Neural progenitor cell (in vitro differentiated cells): Measurements from ENCODE around the gene RPS15A. TPM values are rescaled to one million over a fixed set of nuclear protein-coding genes. Genes with fewer than 3 reads are reported as not detected.

ENCODE experiments used
- DNase-seq: peaks from one replicate; pipeline ENCODE4 v3.0.0-alpha.2; 2016; ENCODE audit warnings: low spot score
- H2AFZ ChIP-seq: fragments of 200-600 bp; sonication (generic); replicated peaks from 2 replicates; pipeline ENCODE4 v1.6.1; 2016; ENCODE audit warnings: antibody characterized with exemption
- H3F3A ChIP-seq: fragments of 200-600 bp; sonication (generic); 2 replicates; pipeline ENCODE4 v1.6.1; 2016; ENCODE audit warnings: antibody characterized with exemption, low read depth
- H3K27ac ChIP-seq: fragments of 200-600 bp; sonication (generic); 2 replicates; pipeline ENCODE4 v1.5.1; 2016; ENCODE audit warnings: mild to moderate bottlenecking
- H3K27me3 ChIP-seq: fragments of 200-600 bp; sonication (generic); 2 replicates; pipeline ENCODE4 v1.6.1; 2016; ENCODE audit warnings: mild to moderate bottlenecking, moderate library complexity
- H3K36me3 ChIP-seq: fragments of 200-600 bp; sonication (generic); 2 replicates; pipeline ENCODE4 v1.5.1; 2016
- H3K4me1 ChIP-seq: fragments of 200-600 bp; sonication (generic); 2 replicates; pipeline ENCODE4 v1.6.1; 2016; ENCODE audit warnings: mixed run types
- H3K4me2 ChIP-seq: fragments of 200-600 bp; sonication (generic); 2 replicates; pipeline ENCODE4 v1.6.1; 2016
- H3K4me3 ChIP-seq: fragments of 200-600 bp; sonication (generic); 2 replicates; pipeline ENCODE4 v1.5.1; 2016
- H3K79me2 ChIP-seq: fragments of 200-600 bp; sonication (generic); 2 replicates; pipeline ENCODE4 v1.6.1; 2016; ENCODE audit warnings: low read depth
- H3K9ac ChIP-seq: fragments of 200-600 bp; sonication (generic); 2 replicates; pipeline ENCODE4 v1.6.1; 2016
- H3K9me3 ChIP-seq: fragments of 200-600 bp; sonication (generic); 2 replicates; pipeline ENCODE4 v1.5.1; 2016; ENCODE audit warnings: low read depth
- H4K20me1 ChIP-seq: fragments of 200-600 bp; sonication (generic); 2 replicates; pipeline ENCODE4 v1.6.1; 2016; ENCODE audit warnings: low read depth
- H3K27ac Mint-ChIP-seq: 3 replicates; pipeline ENCODE4 v1.8.0; 2021; ENCODE audit warnings: mixed read lengths
- H3K27me3 Mint-ChIP-seq: 2 replicates; pipeline ENCODE4 v1.8.0; 2022; ENCODE audit warnings: low read depth, mild to moderate bottlenecking, inconsistent platforms, moderate library complexity, mixed read lengths; ENCODE audit not compliant: insufficient read depth
- H3K36me3 Mint-ChIP-seq: 3 replicates; pipeline ENCODE4 v1.8.0; 2021; ENCODE audit warnings: mixed read lengths
- H3K4me1 Mint-ChIP-seq: 3 replicates; pipeline ENCODE4 v1.8.0; 2021; ENCODE audit warnings: mixed read lengths
- H3K4me3 Mint-ChIP-seq: 3 replicates; pipeline ENCODE4 v1.8.0; 2021; ENCODE audit warnings: mild to moderate bottlenecking, moderate library complexity, mixed read lengths
- H3K9me3 Mint-ChIP-seq: 3 replicates; pipeline ENCODE4 v1.8.0; 2020; ENCODE audit warnings: mixed read lengths
- EZH2 ChIP-seq: fragments of 200-600 bp; sonication (generic); IDR thresholded peaks from 2 replicates; pipeline ENCODE4 v1.6.1; 2017; ENCODE audit warnings: antibody characterized with exemption, mild to moderate bottlenecking, moderate library complexity
- EZH2phosphoT487 ChIP-seq: fragments of 200-600 bp; sonication (generic); IDR thresholded peaks from 2 replicates; pipeline ENCODE4 v1.6.1; 2017; ENCODE audit warnings: antibody characterized with exemption
- total RNA-seq: library from RNA; depleted of rRNA; stranded (reverse); fragments of >200 nt; gene quantifications from 2 replicates; pipeline ENCODE4 v1.2.3, GENCODE V29; 2015; ENCODE audit warnings: low replicate concordance
- TF ChIP-seq, protein P1 (sequence below): fragments of 200-600 bp; sonication (generic); IDR thresholded peaks from 2 replicates; pipeline ENCODE4 v1.5.1; 2017; ENCODE audit warnings: antibody characterized with exemption, mild to moderate bottlenecking

RPS15A gene
- total RNA-seq, 1 donor from 2014 or later, result 4,863 TPM

GRCh38 chr16:18834864-18835263 lies 44.7 kb upstream of the RPS15A start:
- H3K27me3 ChIP-seq, result no peaks in the 10 kb centered on the region
- H3K4me1 ChIP-seq, result peaks cover 15% of the 10 kb centered on the region
- no peak overlapping the region for H2AFZ ChIP-seq
- Mint-ChIP-seq H3K27ac (no peak overlapping the region), H3K9me3 (no peaks in the 10 kb centered on the region), H3K27me3 (no peaks in the 10 kb centered on the region), H3K36me3 (peaks cover 55% of the 10 kb centered on the region), H3K4me3 (no peak overlapping the region), H3K4me1 (peaks cover 17% of the 10 kb centered on the region)
- TF ChIP-seq EZH2, result no peak
- no peak for TF ChIP-seq EZH2phosphoT487
- TF ChIP-seq, protein P1, sequence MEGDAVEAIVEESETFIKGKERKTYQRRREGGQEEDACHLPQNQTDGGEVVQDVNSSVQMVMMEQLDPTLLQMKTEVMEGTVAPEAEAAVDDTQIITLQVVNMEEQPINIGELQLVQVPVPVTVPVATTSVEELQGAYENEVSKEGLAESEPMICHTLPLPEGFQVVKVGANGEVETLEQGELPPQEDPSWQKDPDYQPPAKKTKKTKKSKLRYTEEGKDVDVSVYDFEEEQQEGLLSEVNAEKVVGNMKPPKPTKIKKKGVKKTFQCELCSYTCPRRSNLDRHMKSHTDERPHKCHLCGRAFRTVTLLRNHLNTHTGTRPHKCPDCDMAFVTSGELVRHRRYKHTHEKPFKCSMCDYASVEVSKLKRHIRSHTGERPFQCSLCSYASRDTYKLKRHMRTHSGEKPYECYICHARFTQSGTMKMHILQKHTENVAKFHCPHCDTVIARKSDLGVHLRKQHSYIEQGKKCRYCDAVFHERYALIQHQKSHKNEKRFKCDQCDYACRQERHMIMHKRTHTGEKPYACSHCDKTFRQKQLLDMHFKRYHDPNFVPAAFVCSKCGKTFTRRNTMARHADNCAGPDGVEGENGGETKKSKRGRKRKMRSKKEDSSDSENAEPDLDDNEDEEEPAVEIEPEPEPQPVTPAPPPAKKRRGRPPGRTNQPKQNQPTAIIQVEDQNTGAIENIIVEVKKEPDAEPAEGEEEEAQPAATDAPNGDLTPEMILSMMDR, result no peak
- peaks cover 45% of the 10 kb centered on the region for H3K36me3 ChIP-seq
- H3K9ac ChIP-seq, result no peak overlapping the region
- no peaks in the 10 kb centered on the region for H3K9me3 ChIP-seq
- no peak overlapping the region for H3K27ac ChIP-seq
- no peak overlapping the region for H3K4me2 ChIP-seq
- H3K4me3 ChIP-seq, result no peak overlapping the region
- H3F3A ChIP-seq, result peaks cover 26% of the 10 kb centered on the region
- H3K79me2 ChIP-seq, result no peaks in the 10 kb centered on the region
- peaks cover 13% of the 10 kb centered on the region for H4K20me1 ChIP-seq
- no peak for DNase-seq

DNA sequence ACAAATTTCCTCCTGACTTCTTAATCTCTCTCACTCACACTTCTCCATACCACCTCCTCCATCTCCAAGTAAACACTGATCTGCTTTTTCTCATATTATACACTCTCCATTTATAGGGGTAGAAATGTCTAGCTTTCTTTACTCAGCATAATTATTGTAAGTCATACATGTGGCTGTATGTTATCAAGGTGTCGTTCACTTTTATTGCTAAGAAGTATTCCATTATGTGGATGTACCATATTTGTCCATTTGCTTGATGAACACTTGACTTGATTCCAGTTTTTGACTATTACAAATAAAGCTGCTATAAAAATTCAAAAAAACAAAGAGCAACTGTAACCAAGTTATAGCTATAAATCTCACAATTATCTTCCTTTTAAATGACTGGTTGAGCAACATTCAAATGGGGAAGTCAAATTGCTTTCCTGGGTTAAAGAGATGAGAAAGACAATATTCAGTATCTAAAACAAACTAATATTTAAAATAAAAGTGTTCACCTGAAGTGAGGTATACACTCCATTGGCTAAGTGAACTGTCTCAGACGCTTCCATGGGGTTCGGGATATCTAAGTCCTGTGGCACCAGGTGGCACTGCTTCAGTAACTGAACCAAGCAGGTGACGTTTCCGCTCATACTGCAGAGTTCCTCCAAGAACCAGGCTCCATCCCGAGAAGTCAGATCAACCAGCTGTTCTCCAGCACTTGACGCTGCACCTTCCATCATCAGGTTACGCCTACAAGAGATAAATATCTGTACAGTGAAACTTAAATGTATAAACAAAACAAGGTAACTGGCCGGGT lies 43.8 kb upstream of the RPS15A start:
- Mint-ChIP-seq H3K4me1 (peaks cover 17% of the 10 kb centered on the region), H3K27ac (no peak overlapping the region), H3K27me3 (no peaks in the 10 kb centered on the region), H3K9me3 (no peaks in the 10 kb centered on the region), H3K36me3 (peaks cover 57% of the 10 kb centered on the region), H3K4me3 (no peak overlapping the region)
- H4K20me1 ChIP-seq, result peaks cover 13% of the 10 kb centered on the region
- no peaks in the 10 kb centered on the region for H3K9me3 ChIP-seq
- H3K4me3 ChIP-seq, result no peak overlapping the region
- no peaks in the 10 kb centered on the region for H3K79me2 ChIP-seq
- H3K4me1 ChIP-seq, result peaks cover 15% of the 10 kb centered on the region
- H2AFZ ChIP-seq, result no peak overlapping the region
- H3F3A ChIP-seq, result peaks cover 28% of the 10 kb centered on the region
- peaks cover 44% of the 10 kb centered on the region for H3K36me3 ChIP-seq
- TF ChIP-seq, protein P1, result no peak
- TF ChIP-seq EZH2, result no peak
- TF ChIP-seq EZH2phosphoT487, result no peak
- no peaks in the 10 kb centered on the region for H3K27me3 ChIP-seq
- no peak overlapping the region for H3K4me2 ChIP-seq
- no peak overlapping the region for H3K27ac ChIP-seq
- no peak for DNase-seq
- H3K9ac ChIP-seq, result no peak overlapping the region

GRCh38 chr16:18832613-18833012 lies 42.5 kb upstream of the RPS15A start:
- H2AFZ ChIP-seq, result no peak overlapping the region
- no peak overlapping the region for H3K9ac ChIP-seq
- Mint-ChIP-seq H3K4me1 (peaks cover 17% of the 10 kb centered on the region), H3K4me3 (no peak overlapping the region), H3K27ac (no peak overlapping the region), H3K36me3 (peaks cover 53% of the 10 kb centered on the region), H3K9me3 (no peaks in the 10 kb centered on the region), H3K27me3 (no peaks in the 10 kb centered on the region)
- H3K9me3 ChIP-seq, result no peaks in the 10 kb centered on the region
- peak overlapping the region; percentile 91 for H3K27ac ChIP-seq
- peaks cover 38% of the 10 kb centered on the region for H3K36me3 ChIP-seq
- TF ChIP-seq EZH2phosphoT487 (no peak), EZH2 (no peak)
- TF ChIP-seq, protein P1, result no peak
- peaks cover 28% of the 10 kb centered on the region for H3F3A ChIP-seq
- peaks cover 13% of the 10 kb centered on the region for H4K20me1 ChIP-seq
- H3K4me2 ChIP-seq, result peak overlapping the region; percentile 62
- peaks cover 15% of the 10 kb centered on the region for H3K4me1 ChIP-seq
- H3K79me2 ChIP-seq, result no peaks in the 10 kb centered on the region
- peak; percentile 10 for DNase-seq
- no peak overlapping the region for H3K4me3 ChIP-seq
- H3K27me3 ChIP-seq, result no peaks in the 10 kb centered on the region
